ENCODE results near the gene CXXC4. TPM values are rescaled to one million over a fixed set of nuclear protein-coding genes. Genes with fewer than 3 reads are reported as not detected.

Gene CXXC4
- total RNA-seq, 1 experiment from 2014 or later: 1.6 TPM

- no peak for DNase-seq (ENCODE audit: low spot score)
Measured at GRCh38 chr4:104489731-104490095, 5.0 kb downstream of the CXXC4 start.

GRCh38 chr4:104488151-104488550 lies 6.5 kb downstream of the CXXC4 start:
- DNase-seq (ENCODE audit: low spot score): no peak

GRCh38 chr4:104486716-104487504 lies 7.8 kb downstream of the CXXC4 start:
- no peak for DNase-seq (ENCODE audit: low spot score)

GRCh38 chr4:104475652-104476051 lies 19.0 kb downstream of the CXXC4 start:
- DNase-seq (ENCODE audit: low spot score): no peak

GRCh38 chr4:104472766-104473165 lies 21.9 kb downstream of the CXXC4 start:
- no peak for DNase-seq (ENCODE audit: low spot score)

GRCh38 chr4:104470770-104471169 lies 23.9 kb downstream of the CXXC4 start:
- DNase-seq (ENCODE audit: low spot score): no peak

- no peak for DNase-seq (ENCODE audit: low spot score)
Measured at GRCh38 chr4:104469794-104470193, 24.9 kb downstream of the CXXC4 start.

- no peak for DNase-seq (ENCODE audit: low spot score)
Measured at GRCh38 chr4:104465619-104466018, 29.1 kb downstream of the CXXC4 start.

- DNase-seq (ENCODE audit: low spot score): no peak
Measured at GRCh38 chr4:104465201-104465600, 29.5 kb downstream of the CXXC4 start.

- no peak for DNase-seq (ENCODE audit: low spot score)
Measured at GRCh38 chr4:104462641-104463040, 32.1 kb downstream of the CXXC4 start.

GRCh38 chr4:104457308-104457981 lies 37.2 kb downstream of the CXXC4 start:
- no peak for DNase-seq (ENCODE audit: low spot score)

GRCh38 chr4:104451573-104451972 lies 43.1 kb downstream of the CXXC4 start:
- peak; percentile 16 for DNase-seq (ENCODE audit: low spot score)

GRCh38 chr4:104449537-104449936 lies 45.2 kb downstream of the CXXC4 start:
- no peak for DNase-seq (ENCODE audit: low spot score)

GRCh38 chr4:104447294-104447693 lies 47.4 kb downstream of the CXXC4 start:
- no peak for DNase-seq (ENCODE audit: low spot score)

GRCh38 chr4:104446431-104447278 lies 48.0 kb downstream of the CXXC4 start:
- no peak for DNase-seq (ENCODE audit: low spot score)

- no peak for DNase-seq (ENCODE audit: low spot score)
Measured at GRCh38 chr4:104444685-104445084, 50.0 kb downstream of the CXXC4 start.

GRCh38 chr4:104436542-104436941 lies 58.2 kb downstream of the CXXC4 start:
- DNase-seq (ENCODE audit: low spot score): no peak

- no peak for DNase-seq (ENCODE audit: low spot score)
Measured at GRCh38 chr4:104429150-104429741, 65.4 kb downstream of the CXXC4 start.

- no peak for DNase-seq (ENCODE audit: low spot score)
Measured at GRCh38 chr4:104425948-104426347, 68.7 kb downstream of the CXXC4 start.

- DNase-seq (ENCODE audit: low spot score): no peak
Measured at GRCh38 chr4:104424989-104425388, 69.7 kb downstream of the CXXC4 start.

GRCh38 chr4:104424475-104424941 lies 70.2 kb downstream of the CXXC4 start:
- no peak for DNase-seq (ENCODE audit: low spot score)

GRCh38 chr4:104421566-104421965 lies 73.1 kb downstream of the CXXC4 start:
- no peak for DNase-seq (ENCODE audit: low spot score)
